ENCODE measurements around the gene RABL6.
"Not testable (repeated sequence)": the region's sequence is repeated elsewhere in the genome, so short reads cannot be mapped to it uniquely, and the experiment has no call there.

Gene RABL6

DNA sequence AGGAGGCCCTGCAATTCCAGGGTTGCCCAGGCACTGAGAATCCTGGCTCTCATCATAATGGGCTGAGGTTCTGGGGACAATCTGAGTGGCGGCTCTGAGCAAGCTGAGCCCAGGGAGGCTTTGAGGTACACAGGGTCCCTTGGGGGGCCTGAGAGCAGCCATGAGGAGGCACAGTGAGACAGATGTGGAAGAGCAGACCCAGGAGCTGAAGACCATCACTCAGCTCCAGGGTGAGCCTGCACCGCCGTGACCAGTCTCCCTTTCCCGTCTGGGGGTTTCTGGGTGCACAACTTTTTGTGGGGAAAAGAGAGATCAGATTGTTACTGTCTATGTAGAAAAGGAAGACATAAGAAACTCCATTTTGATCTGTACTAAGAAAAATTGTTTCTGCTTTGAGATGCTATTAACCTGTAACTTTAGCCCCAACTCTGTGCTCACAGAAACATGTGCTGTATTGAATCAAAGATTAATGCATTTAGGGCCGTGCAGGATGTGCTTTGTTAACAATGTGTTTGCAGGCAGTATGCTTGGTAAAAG, 11.4 kb upstream of the RABL6 start, which contains the start of gene CCDC183:
Gene CCDC183 (plus strand): TSS at position 101 of the 537 bp plus-strand sequence. CDS start 60 bp downstream, at position 161.
- no peak for DNase-seq

DNA sequence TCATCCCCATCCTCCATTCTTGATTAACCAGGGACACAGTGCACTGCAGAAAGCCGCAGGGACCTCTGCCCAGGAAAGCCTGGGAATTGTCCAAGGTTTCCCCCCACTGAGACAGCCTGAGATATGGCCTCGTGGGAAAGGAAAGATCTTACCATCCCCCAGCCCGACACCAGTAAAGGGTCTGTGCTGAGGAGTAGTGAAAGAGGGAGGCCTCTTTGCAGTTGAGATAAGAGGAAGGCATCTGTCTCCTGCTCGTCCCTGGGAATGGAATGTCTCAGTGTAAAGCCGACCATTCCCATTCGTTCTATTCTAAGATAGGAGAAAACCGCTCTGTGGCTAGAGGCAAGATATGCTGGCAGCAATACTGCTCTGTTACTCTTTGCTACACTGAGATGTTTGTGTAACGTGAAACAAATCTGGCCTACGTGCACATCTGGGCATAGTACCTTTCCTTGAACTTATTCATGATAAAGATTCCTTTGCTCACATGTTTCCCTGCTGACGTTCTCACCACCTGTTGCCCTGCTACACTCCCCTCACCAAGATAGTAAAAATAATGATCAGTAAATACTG, 10.9 kb upstream of the RABL6 start:
- DNase-seq = not testable (repeated sequence)

DNA sequence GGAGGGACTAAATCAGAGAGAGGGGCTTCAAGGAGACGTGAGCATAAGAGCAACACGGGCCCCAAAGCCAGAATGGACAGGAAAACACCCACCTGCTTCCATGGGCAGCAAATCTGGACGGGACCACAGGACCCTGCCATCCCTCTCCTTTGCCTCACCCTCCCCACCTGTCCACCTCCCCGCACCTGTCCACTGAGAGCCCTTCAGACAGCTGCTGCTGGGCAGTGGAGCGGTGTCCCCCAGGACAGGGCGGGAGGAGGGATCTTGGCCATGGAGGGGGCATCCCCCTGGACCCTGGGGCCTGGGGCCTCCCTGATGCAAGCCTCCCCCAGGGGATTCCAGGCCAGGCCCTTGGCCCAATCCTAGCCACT, 9.1 kb upstream of the RABL6 start:
- DNase-seq = no peak

DNA sequence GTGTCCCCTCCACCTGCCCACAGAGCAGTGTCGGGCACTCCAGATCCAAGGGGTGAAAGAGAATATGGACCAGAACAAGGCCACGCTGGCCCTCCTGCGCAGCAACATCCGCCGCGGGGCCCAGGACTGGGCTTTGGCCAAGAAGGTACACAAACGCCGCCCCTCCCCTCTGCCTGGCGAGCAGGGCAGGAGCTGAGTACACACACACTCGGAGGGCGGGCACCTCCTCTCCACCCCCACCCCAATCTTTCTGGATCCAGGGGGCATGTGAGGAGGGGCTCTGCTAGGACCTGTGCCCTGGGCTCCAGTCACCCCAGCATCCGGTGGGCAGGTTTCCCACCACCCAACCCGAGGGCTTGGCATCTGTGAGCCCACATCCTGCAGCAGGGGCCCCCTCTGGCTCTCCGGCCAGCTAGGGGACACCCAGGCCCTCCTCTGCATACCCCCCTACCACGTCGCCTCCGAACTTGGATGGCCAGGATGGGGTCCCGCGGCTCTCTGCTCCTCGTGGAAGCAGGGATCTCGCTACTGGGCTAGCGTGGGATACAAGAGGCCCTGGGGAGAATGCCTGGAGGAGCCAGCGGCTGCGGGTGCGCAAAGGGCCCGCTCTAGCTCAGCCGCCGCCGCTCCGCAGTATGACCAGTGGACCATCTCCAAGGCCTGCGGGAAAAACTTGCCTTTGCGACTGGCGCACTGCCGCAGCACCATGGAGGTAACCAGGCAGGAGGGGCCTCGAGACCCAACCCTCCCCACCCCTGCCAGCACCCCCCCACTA, 8.5 kb upstream of the RABL6 start:
- peak; percentile 70 for DNase-seq

DNA sequence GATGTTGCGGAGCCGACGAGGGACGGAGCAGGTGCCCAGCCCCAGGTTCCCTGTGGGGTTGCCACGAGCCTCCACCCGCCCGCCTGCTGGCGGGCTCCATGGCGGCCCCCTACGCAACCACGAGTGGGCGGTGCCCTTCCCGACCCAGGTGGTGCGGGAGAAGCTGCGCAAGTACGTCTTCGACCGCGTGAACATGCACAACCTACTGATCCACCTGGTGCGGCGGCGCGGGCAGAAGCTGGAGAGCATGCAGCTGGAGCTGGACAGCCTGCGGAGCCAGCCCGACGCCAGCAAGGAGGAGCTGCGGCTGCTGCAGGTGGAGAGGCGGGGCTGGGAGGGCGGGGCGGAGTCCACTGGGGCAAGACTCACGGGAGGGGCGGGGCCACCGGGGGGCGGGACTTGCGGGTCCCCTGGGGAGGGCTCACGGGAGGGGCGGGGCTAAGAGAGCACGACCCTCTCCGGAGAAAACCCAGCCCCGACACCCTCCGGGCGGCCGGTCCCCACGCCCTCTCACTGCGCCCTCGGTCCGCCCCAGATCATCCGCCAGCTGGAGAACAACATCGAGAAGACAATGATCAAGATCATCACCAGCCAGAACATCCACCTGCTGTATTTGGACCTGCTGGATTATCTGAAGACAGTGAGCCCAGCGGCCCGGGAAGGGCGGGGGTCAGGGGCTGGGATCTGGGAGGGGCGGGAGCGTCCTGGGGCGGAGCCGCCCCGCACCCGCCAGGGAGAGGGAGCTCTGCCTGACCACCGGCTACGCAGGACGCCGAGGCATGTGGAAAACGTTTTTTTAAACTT, 7.7 kb upstream of the RABL6 start:
- peak; percentile 84 for DNase-seq

DNA sequence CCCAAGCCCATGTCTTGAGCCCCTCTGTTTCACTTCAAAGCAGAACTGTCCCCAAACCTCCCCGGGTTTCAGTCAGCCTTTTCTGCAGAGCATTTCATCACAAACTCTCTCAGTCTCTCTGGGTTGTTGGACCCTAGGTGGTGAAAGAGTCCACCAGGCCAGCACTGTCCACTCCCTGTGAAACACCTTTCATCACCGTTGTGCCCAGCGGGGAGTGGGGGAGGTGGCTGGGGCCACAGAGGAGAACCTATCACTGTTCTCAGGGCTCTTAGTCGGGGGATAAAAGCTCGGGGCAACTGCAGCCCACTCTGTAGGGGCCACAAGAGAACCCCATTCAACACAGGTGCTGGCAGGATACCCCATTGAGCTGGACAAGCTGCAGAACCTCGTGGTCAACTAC, 5.4 kb upstream of the RABL6 start:
- DNase-seq = no peak

DNA sequence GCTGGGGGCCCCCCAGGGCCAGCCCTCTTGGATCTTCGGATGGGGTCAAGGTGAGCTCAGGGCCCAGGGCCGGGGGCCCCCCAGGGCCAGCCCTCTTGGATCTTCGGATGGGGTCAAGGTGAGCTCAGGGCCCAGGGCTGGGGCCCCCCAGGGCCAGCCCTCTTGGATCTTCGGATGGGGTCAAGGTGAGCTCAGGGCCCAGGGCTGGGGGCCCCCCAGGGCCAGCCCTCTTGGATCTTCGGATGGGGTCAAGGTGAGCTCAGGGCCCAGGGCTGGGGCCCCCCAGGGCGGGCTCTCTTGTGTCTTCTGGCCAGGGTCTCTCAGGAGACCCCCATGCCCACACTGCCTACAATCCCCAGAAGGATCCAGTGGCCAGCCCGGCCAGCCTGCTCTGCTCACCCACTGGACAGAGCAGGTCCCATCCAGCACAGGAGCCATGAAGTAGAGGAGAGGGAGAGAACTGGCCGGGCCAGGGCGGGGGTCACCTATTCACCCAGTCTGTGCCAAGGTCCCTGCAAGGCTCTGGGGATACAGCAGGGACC, 4.7 kb upstream of the RABL6 start:
- DNase-seq = not testable (repeated sequence)

DNA sequence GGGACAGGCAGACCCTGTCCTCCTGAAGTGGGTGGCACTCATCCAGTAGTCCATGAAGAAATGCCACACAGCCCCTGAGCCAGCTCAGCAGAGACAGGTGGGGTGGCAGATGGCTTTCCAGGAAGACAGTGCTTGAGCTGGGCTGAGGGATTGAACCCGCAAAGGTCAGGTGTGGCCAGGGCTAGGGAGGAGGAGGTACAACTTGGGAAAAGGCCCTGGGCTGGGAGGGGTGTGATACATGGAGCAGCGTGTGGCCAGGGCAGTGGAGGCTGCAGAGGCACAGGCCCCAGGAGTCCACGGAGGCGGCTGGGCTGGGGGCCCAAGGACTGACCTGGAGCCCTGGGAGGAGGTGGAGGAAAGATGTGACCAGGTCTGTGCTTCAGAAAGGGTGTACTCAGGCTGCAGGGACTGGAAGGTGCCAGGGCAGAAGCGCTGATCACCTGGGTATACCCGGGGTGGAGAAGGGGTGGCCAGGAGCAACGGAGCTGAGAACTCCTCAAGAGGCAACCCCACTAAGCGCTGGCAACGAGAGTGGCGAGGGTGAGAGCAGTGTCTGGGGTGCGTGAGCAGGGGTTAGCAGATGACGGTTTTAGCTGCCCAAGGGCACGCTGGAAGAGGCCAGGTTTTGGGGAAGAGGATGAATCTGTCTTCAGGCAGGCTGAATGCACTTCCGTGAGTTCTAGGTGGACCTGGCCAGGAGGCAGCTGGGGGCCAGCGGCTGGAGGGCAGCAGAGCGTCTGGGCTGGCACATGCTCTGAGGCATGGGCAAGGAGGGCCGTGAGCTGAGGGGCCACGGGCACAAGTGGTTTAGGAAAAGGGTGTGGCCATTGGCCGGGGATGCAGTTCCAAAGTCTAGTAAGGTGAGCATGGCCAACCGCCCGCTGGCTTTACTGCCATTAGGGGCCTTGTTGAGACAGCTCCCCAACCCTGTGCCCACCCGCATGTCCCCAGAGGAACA, 3.9 kb upstream of the RABL6 start:
- no peak for DNase-seq

DNA sequence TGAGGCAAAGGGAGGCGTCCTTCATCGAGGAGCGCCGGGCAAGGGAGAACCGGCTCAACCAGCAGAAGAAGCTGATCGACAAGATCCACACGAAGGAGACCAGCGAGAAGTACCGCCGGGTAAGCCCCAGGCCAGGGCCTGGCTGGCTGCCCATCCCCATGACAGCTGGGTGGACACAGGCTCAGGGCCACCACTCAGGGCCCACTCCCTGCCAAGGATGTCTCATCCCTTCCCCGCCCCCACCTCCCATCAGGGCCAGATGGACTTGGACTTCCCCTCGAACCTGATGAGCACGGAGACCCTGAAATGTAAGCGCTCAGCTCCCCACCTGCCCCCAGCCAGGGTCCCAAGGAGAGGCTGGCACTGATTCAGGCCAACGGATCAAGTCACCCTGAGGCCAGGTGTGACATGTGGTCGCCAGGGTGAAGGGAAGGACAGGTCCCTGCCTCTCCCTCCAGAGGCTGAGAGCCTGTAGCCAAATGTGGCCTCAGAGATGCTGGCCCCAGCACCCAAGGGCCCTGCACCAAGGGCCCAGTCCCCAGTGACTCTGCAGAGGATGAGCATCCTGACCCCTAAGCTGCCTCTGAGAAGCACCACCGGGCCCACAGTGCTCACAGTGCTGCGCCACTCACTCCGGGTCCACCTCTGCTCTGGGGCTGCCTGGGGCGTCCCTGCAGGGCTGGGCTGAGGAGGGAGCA, 3.1 kb upstream of the RABL6 start:
- no peak for DNase-seq

DNA sequence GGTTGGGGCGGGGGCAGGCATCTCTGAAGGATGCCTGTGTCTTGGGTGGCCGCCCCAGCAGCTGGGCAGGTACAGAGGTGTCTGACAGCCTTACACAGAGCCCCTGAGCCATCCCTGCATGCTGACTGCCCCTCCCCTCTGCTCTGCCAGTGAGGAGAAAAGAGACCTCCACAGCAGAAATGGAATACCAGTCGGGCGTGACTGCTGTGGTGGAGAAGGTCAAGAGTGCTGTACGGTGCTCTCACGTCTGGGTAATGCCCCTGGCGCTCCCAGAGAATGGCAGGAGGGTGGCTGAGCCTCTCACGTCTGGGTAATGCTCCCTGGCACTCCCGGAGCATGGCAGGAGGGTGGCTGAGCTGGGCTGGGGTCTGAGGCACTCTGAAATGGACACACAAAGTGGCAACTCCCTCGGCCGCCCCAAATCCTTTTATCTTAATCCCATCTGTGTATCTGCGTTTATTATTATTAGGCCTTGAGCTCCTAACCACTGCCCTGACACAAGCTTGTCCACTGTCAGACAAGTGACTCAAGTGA, 2.5 kb upstream of the RABL6 start:
- no peak for DNase-seq

DNA sequence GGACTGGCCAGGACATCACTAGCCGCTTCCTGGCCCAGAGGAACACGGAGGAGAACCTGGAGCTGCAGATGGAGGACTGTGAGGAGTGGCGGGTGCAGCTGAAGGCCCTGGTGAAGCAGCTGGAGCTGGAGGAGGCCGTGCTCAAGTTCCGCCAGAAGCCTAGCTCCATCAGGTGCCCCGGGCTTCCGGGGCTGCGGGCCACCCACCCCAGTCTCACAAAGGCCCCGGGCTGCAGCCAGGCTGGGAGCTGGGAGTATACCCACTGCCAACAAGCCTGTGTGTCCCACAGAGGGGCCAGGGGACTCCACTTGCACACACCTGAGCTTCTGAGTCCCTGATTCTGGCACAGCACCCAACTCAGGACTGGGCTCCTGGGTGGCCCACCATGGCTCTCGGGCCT, 1.7 kb upstream of the RABL6 start:
- DNase-seq = no peak

DNA sequence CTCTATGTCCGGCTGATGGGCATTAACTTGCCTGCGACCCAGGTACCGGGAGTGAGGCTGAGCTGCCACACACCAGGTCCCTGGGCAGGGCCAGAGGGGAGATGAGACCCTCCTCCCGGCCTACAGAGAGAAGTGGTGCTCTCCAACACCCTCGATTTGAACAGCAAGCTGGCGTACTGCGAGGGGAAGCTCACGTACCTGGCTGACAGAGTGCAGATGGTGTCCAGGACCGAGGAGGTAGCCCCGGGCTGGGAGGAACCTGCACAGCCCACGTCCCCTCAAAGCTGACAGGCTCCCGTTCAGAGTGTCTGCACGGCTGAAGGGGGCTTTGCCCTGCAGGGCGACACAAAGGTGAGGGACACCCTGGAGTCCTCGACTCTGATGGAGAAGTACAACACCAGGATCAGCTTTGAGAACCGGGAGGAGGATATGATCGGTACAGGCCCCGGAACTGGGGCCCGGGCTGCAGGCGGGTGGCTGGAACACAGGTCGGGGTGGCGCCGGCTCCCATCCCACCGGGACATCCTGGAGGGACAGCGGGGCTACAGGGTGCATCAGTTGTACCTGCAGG, 1.0 kb upstream of the RABL6 start:
- DNase-seq = no peak

DNA sequence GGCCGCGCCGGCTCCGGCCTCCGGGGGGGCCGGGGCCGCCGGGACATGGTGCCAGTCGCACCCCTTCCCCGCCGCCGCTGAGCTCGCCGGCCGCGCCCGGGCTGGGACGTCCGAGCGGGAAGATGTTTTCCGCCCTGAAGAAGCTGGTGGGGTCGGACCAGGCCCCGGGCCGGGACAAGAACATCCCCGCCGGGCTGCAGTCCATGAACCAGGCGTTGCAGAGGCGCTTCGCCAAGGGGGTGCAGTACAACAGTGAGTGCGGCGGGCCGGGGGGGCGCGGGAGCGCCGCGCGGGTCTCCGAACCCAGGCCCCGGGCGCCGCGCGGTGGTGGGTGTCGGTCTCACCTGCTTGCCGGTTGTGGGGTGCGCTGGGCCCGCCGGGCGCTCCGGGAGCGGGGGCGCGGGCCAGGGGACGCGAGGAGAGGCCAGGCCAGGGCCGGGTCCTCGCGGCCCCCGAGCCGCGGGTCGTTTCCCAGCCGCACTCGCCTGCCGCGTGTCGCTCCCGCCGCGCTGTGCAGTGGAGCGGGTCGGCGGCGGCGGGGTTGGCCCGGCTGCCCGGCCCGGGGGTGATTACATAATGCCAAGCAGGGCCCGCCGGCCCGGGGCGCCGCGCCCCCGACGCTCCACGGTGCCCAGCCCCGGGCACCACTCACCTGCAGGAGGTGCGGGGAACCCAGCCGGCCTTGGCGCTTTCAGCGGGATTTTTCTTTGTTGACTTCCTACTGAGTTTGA, 492 bp downstream of the RABL6 start:
- no peak for DNase-seq

DNA sequence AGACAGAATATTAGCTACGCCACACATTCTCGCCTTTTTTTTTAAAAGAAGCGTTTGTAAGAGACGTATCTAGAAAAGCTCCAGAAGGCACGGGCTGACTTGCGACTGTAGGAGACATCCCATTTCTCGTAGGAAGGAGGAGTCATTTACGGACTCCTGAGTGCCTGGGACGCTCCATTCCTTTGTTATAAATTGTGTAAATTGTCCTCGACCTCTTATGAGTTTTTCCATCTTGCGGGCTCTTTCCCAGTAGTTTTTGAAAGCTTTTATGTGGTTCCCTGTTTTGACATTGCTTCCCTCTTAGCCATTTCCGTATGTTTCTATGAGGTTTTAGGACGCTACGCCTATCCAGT, 1.0 kb downstream of the RABL6 start:
- no peak for DNase-seq

DNA sequence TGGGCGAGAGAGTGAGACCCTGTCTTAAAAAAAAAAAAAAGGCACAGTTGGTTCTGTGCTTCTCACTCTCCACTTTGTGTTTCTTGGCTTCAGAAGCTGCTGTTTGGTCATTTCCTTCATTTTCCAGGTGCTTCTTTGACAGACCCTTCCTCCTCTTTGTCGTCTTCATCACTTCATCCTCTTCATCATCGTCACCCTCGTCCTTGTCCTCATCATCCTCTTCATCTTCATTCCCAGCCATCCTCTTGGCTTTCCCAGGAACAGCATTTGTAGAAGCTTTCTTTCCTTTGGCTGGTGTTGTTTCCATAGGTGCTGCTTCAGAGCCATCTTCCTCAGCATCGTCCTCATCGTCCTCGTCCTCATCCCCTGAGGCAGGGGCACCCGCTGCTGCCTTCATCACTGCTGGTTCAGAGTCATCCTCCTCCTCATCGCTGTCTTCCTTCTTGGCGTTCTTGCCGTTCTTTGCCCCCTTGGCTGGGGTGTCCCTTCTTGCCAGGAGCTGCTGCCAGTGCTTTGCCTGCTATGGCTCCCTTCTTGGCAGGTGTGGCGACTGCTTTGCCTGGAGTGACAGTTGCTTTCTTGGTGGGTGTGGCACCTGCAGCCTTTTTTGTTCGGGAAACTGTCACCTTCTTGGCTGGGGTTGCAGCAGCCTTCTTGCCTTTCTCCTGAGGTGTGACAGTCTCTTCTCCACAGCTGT, 7.1 kb downstream of the RABL6 start:
- no peak for DNase-seq

DNA sequence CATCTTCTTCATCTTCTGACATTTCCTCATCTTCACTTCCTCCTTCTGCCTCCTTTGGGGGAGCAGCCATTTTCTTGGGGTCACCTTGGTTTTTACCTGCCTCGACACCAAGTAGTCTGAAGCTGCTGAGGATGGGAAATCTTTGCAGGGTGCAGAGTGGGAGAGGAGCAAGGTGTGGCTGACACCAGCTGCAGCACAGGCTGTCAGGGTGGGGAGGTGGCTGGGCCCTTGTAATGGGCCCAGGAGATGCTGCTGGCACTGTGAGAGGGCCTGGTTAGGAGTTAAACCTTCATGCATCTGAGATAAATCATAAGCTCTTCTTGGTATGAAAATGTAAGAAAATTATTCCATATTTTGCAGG, 7.7 kb downstream of the RABL6 start:
- no peak for DNase-seq

DNA sequence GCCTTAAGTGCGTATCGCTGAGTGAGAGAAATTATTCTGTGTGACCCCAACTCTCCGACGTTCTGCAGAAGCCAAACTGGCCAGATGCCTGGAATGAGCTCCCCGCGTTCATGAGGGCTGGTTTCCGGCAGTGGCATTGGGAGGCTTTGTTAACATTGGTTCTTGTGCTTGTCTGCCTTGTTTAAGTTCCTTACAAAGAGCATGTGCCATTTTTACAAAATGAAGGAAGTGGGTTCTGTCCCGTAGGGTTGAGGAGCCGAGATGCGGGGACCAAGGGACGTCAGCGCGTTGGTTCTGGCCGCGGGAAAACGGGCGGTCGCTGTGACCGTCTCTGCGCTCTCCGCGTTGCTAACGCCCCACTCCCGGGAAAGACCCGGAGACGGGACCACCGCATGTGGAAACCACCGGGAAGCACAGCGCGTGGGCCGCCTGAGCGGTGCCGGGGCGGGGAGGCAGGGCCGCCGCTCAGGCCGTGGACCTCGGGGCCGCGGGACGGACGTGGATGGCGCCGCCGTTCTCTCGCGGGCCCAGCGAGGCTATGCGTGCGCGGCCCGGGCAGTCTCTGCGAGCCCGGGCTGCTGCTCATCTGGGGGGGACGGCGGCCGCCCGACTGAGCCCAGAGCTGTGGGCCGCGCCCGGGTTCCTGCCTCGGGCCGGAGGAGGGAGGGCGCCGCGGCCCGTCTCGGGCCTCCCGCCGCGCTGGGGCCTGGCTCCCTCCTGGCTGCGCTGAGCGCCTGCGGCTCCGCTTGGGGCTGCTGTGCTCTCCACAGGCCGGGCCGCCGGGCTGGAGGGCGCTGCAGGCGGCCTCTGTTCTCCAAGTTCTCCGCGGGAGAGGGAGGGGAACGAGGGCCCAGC, 13.4 kb downstream of the RABL6 start:
- no peak for DNase-seq

DNA sequence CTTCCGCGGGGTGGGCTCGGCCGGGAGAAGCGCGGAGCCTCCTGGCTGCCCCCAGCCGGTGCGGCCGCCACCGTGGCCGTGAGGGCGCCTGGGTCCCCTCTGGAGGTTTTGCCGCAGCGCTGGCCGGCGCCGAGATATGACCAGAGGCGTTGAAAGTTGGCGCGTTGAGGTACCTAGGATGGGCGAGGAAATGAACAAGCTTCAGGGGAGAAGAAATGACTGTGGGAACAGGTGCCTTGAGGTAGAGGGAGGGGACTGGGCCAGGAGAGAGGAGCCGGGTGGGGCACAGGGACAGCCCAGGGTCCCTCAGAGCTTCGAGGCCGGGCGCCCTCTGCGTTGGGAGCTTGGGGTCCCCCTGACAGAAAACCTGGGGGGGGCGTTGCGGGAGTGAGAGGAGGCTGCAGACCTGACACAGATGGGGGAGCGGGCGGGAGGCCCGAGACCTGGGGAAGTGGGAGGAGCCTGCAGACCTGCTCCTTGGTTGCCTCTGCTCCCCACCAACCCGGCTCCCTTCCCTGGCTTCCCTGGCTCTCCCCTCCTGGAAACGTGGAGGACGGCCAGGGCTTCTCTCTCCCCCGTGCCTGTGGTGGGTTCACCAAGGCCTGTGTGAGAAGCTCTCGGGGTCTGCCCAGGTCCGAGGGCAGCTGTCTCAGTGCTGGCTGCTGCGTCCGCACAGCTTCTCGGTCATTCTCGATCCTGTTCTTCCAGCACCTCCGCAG, 14.2 kb downstream of the RABL6 start:
- no peak for DNase-seq
